Gastrocnemius medialis (tissue), 4 donors: ENCODE results near the gene LAX1. TPM values are rescaled to one million over a fixed set of nuclear protein-coding genes. Genes with fewer than 3 reads are reported as not detected.

Experiments used
- ATAC-seq, 2 donors: fragments of 150-250 bp; one replicate each; pipeline ENCODE4 v1.9.1; 2016
- DNase-seq, 2 donors: peaks; one replicate each; pipeline ENCODE4 v3.0.0-alpha.2; 2019
- H3K27ac ChIP-seq, 4 donors: fragments of 200-600 bp; sonication (generic); 1 replicate in 1 of 4; 2 replicates in 3 of 4; pipeline ENCODE4 v1.5.1; 2016 to 2018; ENCODE audit warnings: mild to moderate bottlenecking in 2 of 4, moderate library complexity in 1 of 4
- H3K27me3 ChIP-seq, 3 donors: fragments of 200-600 bp; sonication (generic) in 2 of 3; 1 replicate in 1 of 3; 2 replicates in 2 of 3; pipeline versions ENCODE4 v1.5.1 to v1.6.0; 2016 to 2019; ENCODE audit warnings: mild to moderate bottlenecking in 1 of 3, moderate library complexity in 1 of 3
- H3K36me3 ChIP-seq, 2 donors: fragments of 200-600 bp; sonication (generic) in 1 of 2; one replicate each; pipeline ENCODE4 v1.5.1; 2017 to 2018
- H3K4me1 ChIP-seq, 2 donors: fragments of 200-600 bp; sonication (generic) in 1 of 2; one replicate each; pipeline ENCODE4 v1.5.1; 2016 to 2017; ENCODE audit warnings: mild to moderate bottlenecking in 2 of 2
- H3K4me3 ChIP-seq, 4 donors: fragments of 200-600 bp; sonication (generic) in 3 of 4; 1 replicate in 1 of 4; 2 replicates in 3 of 4; pipeline ENCODE4 v1.5.1; 2016 to 2019; ENCODE audit warnings: mild to moderate bottlenecking in 2 of 4
- H3K9me3 ChIP-seq, 3 donors: fragments of 200-600 bp; sonication (generic) in 2 of 3; 1 replicate in 1 of 3; 2 replicates in 2 of 3; pipeline ENCODE4 v1.5.1; 2016 to 2019
- POLR2A ChIP-seq, 2 donors: fragments of 450-650 bp; IDR thresholded peaks; one replicate each; pipeline ENCODE4 v1.6.1; 2017; ENCODE audit warnings: antibody characterized with exemption in 2 of 2, mild to moderate bottlenecking in 2 of 2, moderate library complexity in 2 of 2
- in situ Hi-C, 4 donors: fragments of 200-750 bp; cut with MboI; loops; one replicate each; pipeline versions ENCODE4 v1.15.0 to v1.8.0; 2017; ENCODE audit warnings: low sequenced_read_pairs in 4 of 4
- intact Hi-C: fragments of 100-400 bp; cut with DNase I; formaldehyde crosslinking; loops from one replicate; pipeline ENCODE4 v1.15.1; 2023; ENCODE audit warnings: low total_unique reads
- total RNA-seq, 4 donors: library from RNA; depleted of rRNA; stranded (reverse); fragments of >200 nt; gene quantifications; one replicate each; pipeline versions ENCODE4 v1.1.0 to v1.2.3, GENCODE V29; 2016
- TF ChIP-seq, protein P1 (sequence below), 5 experiments: fragments of 450-650 bp in 3 of 5; fragments of 200-600 bp in 2 of 5; sonication (generic) in 2 of 5; IDR thresholded peaks in 4 of 5; conservative IDR thresholded peaks in 1 of 5; 1 replicate in 4 of 5; 2 replicates in 1 of 5; pipeline ENCODE4 v1.5.1; 2016 to 2019; ENCODE audit warnings: antibody characterized with exemption in 5 of 5, mild to moderate bottlenecking in 3 of 5, moderate library complexity in 3 of 5

Gene LAX1
- total RNA-seq, 4 donors from 2014 or later = 0.19 TPM; not detected in 3

DNA sequence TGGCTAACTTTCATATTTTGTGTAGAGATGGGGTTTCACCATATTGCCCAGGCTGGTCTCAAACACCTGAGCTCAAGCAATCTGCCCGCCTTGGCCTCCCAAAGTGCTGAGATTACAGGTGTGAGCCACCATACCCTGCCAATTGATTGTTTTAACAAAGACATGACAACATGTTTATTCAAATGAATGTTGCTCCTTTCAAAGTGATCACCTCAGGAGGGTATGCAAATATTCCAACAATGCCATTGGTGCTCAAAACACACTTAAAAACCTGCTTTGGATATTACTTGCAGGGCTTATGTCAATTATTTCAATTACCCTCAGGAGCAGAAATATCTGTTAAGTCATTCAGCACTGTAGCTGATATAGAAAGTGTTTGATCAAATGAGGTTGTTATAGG lies 7.9 kb downstream of the LAX1 start:
- ATAC-seq (no peak), DNase-seq (no peak)
- peak overlapping the region; percentile 81 to 91 (median 83) for H3K27ac ChIP-seq
- H3K4me3 ChIP-seq = no peak overlapping the region
- TF ChIP-seq POLR2A (IDR thresholded peaks at IDR 0.05) = no peak
- TF ChIP-seq, protein P1, sequence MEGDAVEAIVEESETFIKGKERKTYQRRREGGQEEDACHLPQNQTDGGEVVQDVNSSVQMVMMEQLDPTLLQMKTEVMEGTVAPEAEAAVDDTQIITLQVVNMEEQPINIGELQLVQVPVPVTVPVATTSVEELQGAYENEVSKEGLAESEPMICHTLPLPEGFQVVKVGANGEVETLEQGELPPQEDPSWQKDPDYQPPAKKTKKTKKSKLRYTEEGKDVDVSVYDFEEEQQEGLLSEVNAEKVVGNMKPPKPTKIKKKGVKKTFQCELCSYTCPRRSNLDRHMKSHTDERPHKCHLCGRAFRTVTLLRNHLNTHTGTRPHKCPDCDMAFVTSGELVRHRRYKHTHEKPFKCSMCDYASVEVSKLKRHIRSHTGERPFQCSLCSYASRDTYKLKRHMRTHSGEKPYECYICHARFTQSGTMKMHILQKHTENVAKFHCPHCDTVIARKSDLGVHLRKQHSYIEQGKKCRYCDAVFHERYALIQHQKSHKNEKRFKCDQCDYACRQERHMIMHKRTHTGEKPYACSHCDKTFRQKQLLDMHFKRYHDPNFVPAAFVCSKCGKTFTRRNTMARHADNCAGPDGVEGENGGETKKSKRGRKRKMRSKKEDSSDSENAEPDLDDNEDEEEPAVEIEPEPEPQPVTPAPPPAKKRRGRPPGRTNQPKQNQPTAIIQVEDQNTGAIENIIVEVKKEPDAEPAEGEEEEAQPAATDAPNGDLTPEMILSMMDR (IDR thresholded peaks at IDR 0.05 in 4 of 5, conservative IDR thresholded peaks at IDR 0.05 in 1 of 5) = no peak
- intact Hi-C loops (loop anchor here (10.0 kb wide), 2 partner anchors 108 to 148 kb away; partner anchors contain the start of gene ATP2B4), in situ Hi-C loops (no loop called here)
- peaks cover 27 to 28% of the 10 kb centered on the region in 2 donors for H3K4me1 ChIP-seq
- H3K9me3 ChIP-seq = no peaks in the 10 kb centered on the region
- H3K27me3 ChIP-seq = no peaks in the 10 kb centered on the region
- H3K36me3 ChIP-seq = no peaks in the 10 kb centered on the region

DNA sequence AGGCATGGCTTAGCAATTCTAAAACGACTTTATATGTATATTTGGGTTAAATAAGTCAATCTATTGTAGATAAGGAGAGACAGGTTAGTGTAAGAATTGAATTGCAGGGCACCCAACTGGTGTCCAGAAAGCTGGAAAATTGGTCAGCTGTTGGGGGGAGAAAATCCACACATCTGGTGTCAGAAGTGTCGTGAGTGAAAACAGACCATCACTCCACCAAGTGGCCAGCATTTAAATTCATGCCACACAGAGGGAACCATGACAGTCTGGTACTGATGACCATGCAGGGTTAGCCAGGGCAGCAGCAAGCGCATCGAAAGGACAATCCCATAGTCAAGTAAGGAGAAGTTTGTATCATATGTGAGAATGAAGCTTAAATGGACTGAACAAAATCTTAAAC lies 11.7 kb downstream of the LAX1 start:
- in situ Hi-C loops = no loop called here
- H3K4me1 ChIP-seq = peaks cover 10 to 13% of the 10 kb centered on the region in 2 donors
- DNase-seq (no peak), ATAC-seq (no peak)
- H3K9me3 ChIP-seq = no peaks in the 10 kb centered on the region
- no peak overlapping the region for H3K4me3 ChIP-seq
- H3K36me3 ChIP-seq = no peaks in the 10 kb centered on the region
- no peak for TF ChIP-seq POLR2A (IDR thresholded peaks at IDR 0.05)
- TF ChIP-seq, protein P1 (IDR thresholded peaks at IDR 0.05 in 4 of 5, conservative IDR thresholded peaks at IDR 0.05 in 1 of 5) = peak in 4 of 5 experiments; percentile 14 to 37 (median 19)
- intact Hi-C loops = loop anchor here (10.0 kb wide), 2 partner anchors 112 to 152 kb away; partner anchors contain the start of gene ATP2B4
- no peak overlapping the region for H3K27ac ChIP-seq
- no peaks in the 10 kb centered on the region for H3K27me3 ChIP-seq

DNA sequence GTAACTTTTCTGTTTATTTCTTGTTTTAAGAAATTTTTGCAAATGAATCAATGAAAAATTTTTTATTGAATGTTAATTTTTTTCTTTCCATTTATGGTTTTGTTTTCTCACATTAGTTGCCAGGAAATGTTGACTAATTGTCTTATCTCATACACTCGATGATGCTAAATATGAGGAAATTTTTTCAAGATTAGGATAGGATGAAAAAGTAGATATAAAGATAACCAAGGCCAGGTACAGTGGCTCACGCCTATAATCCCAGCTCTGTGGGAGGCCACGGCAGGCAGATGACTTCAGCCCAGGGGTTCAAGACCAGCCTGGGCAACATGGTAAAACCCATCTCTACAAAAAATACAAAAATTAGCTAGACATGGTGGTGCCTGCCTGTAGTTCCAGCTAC lies 12.6 kb downstream of the LAX1 start:
- H3K4me3 ChIP-seq = no peak overlapping the region
- ATAC-seq = no peak
- intact Hi-C loops (loop anchor here (10.0 kb wide), 2 partner anchors 113 to 153 kb away; partner anchors contain the start of gene ATP2B4), in situ Hi-C loops (no loop called here)
- TF ChIP-seq, protein P1 (IDR thresholded peaks at IDR 0.05 in 4 of 5, conservative IDR thresholded peaks at IDR 0.05 in 1 of 5) = no peak
- TF ChIP-seq POLR2A (IDR thresholded peaks at IDR 0.05) = no peak
- DNase-seq = no peak
- H3K36me3 ChIP-seq = no peaks in the 10 kb centered on the region
- no peaks in the 10 kb centered on the region for H3K27me3 ChIP-seq
- H3K27ac ChIP-seq = no peak overlapping the region
- no peaks in the 10 kb centered on the region for H3K9me3 ChIP-seq
- H3K4me1 ChIP-seq = peaks cover 6 to 7% of the 10 kb centered on the region in 2 donors

DNA sequence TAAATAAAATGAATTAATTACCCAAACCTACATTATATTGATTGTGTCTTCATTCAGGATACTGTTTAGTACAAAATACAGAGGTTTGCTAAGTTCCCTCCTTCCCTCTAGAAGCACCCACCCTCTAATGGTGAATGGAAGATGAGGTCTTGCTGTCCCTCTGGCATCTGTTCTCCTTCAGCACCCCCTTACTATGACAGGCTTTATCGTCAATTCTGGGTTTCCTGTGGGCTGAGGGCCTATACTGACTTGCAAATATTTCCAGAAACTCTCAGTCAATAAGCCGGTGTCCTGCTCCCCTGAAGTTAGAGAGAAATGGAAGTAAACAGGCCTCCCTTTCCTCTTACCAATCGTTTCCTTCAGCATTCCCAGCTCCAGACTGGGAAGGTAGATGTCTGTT lies 13.2 kb downstream of the LAX1 start:
- no peaks in the 10 kb centered on the region for H3K27me3 ChIP-seq
- no peak overlapping the region for H3K27ac ChIP-seq
- DNase-seq (no peak), ATAC-seq (no peak)
- H3K4me1 ChIP-seq = peaks cover under 1 to 3% of the 10 kb centered on the region in 2 donors
- no peak for TF ChIP-seq POLR2A (IDR thresholded peaks at IDR 0.05)
- TF ChIP-seq, protein P1 (IDR thresholded peaks at IDR 0.05 in 4 of 5, conservative IDR thresholded peaks at IDR 0.05 in 1 of 5) = no peak
- no peak overlapping the region for H3K4me3 ChIP-seq
- in situ Hi-C loops (no loop called here), intact Hi-C loops (loop anchor here (10.0 kb wide), 2 partner anchors 113 to 153 kb away; partner anchors contain the start of gene ATP2B4)
- no peaks in the 10 kb centered on the region for H3K9me3 ChIP-seq
- no peaks in the 10 kb centered on the region for H3K36me3 ChIP-seq

DNA sequence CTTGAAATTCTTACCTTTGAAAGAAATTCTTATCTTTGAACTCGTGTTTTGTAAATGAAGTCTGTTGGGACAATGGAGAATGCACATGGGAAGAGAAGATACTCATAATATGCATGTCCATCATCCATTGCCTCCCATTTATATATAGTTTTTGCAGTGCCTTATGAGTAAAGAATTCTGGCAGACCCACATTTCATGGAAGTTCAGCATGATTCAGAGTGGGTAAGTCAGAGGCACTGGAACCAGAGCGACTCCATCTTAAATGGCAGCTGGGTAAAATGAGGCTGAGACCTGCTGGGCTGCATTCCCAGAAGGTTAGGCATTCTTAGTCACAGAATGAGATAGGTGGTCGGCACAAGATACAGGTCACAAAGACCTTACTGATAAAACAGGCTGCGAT lies 13.8 kb downstream of the LAX1 start:
- no peak overlapping the region for H3K27ac ChIP-seq
- in situ Hi-C loops = no loop called here
- DNase-seq (no peak), ATAC-seq (no peak)
- H3K4me1 ChIP-seq = peaks cover 0 to 3% of the 10 kb centered on the region in 2 donors
- H3K4me3 ChIP-seq = no peak overlapping the region
- H3K36me3 ChIP-seq = no peaks in the 10 kb centered on the region
- TF ChIP-seq, protein P1 (IDR thresholded peaks at IDR 0.05 in 4 of 5, conservative IDR thresholded peaks at IDR 0.05 in 1 of 5) = no peak
- TF ChIP-seq POLR2A (IDR thresholded peaks at IDR 0.05) = no peak
- H3K27me3 ChIP-seq = no peaks in the 10 kb centered on the region
- H3K9me3 ChIP-seq = no peaks in the 10 kb centered on the region
- intact Hi-C loops = loop anchor here (10.0 kb wide), 2 partner anchors 114 to 154 kb away; partner anchors contain the start of gene ATP2B4
